ENCODE data around the gene SPARCL1. TPM values are rescaled to one million over a fixed set of nuclear protein-coding genes. Genes with fewer than 3 reads are reported as not detected.

SPARCL1 gene
- total and polyA plus RNA-seq, 9 of the 15 experiments (the other 6 are each of a cell fraction or from before 2014, with no cell fraction given), result 0.03 to 0.71 (median 0.05) TPM; not detected in 3

DNA sequence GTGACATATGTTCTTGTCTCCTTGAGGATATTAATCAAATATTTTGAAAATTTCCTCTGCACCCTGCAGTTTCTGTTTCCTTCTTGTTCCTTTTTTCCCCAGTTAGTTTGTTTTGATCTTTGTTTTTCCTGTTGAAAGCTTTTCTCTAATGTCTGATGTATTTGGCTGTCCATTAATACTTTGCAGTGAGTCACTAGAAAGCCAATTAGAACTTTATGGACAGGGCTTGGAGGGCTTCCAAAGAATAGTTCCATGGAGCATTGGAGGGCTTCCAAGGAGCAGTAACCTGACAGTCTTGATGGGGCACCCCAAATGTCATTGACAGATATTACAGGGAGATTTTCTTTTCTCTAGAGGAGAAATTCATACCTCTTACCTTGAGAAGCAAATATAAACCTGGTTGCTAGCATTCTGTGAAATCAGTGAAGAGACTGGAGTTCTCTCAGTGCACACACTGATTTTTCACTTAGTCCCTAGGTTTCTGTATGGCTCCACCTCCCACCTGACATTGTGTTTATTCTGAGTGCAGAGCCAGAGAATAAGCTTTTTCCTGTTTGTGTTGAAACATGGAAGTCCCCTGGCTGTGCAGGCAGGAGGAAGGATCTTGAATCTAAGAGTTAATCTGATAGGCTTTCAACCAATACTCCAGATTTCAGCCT, 26.5 kb downstream of the SPARCL1 start (continued):
- TF ChIP-seq SRSF1 (IDR thresholded peaks at IDR 0.05; ENCODE audit: low read depth, low read length), result no peak
- no peak for TF ChIP-seq RBM25 (IDR thresholded peaks at IDR 0.05; ENCODE audit: low read depth, low read length, severe bottlenecking)
- TF ChIP-seq DMBX1 (CRISPR knock-in tag; IDR thresholded peaks at IDR 0.05; ENCODE audit: borderline replicate concordance), result no peak
- TF ChIP-seq NFATC3 (IDR thresholded peaks at IDR 0.05), result no peak
- no peak for TF ChIP-seq SRSF3 (IDR thresholded peaks at IDR 0.05; ENCODE audit: insufficient read depth, low read length)
- no peak for TF ChIP-seq GATA2 (CRISPR knock-in tag; IDR thresholded peaks at IDR 0.05)
- TF ChIP-seq, protein P1, sequence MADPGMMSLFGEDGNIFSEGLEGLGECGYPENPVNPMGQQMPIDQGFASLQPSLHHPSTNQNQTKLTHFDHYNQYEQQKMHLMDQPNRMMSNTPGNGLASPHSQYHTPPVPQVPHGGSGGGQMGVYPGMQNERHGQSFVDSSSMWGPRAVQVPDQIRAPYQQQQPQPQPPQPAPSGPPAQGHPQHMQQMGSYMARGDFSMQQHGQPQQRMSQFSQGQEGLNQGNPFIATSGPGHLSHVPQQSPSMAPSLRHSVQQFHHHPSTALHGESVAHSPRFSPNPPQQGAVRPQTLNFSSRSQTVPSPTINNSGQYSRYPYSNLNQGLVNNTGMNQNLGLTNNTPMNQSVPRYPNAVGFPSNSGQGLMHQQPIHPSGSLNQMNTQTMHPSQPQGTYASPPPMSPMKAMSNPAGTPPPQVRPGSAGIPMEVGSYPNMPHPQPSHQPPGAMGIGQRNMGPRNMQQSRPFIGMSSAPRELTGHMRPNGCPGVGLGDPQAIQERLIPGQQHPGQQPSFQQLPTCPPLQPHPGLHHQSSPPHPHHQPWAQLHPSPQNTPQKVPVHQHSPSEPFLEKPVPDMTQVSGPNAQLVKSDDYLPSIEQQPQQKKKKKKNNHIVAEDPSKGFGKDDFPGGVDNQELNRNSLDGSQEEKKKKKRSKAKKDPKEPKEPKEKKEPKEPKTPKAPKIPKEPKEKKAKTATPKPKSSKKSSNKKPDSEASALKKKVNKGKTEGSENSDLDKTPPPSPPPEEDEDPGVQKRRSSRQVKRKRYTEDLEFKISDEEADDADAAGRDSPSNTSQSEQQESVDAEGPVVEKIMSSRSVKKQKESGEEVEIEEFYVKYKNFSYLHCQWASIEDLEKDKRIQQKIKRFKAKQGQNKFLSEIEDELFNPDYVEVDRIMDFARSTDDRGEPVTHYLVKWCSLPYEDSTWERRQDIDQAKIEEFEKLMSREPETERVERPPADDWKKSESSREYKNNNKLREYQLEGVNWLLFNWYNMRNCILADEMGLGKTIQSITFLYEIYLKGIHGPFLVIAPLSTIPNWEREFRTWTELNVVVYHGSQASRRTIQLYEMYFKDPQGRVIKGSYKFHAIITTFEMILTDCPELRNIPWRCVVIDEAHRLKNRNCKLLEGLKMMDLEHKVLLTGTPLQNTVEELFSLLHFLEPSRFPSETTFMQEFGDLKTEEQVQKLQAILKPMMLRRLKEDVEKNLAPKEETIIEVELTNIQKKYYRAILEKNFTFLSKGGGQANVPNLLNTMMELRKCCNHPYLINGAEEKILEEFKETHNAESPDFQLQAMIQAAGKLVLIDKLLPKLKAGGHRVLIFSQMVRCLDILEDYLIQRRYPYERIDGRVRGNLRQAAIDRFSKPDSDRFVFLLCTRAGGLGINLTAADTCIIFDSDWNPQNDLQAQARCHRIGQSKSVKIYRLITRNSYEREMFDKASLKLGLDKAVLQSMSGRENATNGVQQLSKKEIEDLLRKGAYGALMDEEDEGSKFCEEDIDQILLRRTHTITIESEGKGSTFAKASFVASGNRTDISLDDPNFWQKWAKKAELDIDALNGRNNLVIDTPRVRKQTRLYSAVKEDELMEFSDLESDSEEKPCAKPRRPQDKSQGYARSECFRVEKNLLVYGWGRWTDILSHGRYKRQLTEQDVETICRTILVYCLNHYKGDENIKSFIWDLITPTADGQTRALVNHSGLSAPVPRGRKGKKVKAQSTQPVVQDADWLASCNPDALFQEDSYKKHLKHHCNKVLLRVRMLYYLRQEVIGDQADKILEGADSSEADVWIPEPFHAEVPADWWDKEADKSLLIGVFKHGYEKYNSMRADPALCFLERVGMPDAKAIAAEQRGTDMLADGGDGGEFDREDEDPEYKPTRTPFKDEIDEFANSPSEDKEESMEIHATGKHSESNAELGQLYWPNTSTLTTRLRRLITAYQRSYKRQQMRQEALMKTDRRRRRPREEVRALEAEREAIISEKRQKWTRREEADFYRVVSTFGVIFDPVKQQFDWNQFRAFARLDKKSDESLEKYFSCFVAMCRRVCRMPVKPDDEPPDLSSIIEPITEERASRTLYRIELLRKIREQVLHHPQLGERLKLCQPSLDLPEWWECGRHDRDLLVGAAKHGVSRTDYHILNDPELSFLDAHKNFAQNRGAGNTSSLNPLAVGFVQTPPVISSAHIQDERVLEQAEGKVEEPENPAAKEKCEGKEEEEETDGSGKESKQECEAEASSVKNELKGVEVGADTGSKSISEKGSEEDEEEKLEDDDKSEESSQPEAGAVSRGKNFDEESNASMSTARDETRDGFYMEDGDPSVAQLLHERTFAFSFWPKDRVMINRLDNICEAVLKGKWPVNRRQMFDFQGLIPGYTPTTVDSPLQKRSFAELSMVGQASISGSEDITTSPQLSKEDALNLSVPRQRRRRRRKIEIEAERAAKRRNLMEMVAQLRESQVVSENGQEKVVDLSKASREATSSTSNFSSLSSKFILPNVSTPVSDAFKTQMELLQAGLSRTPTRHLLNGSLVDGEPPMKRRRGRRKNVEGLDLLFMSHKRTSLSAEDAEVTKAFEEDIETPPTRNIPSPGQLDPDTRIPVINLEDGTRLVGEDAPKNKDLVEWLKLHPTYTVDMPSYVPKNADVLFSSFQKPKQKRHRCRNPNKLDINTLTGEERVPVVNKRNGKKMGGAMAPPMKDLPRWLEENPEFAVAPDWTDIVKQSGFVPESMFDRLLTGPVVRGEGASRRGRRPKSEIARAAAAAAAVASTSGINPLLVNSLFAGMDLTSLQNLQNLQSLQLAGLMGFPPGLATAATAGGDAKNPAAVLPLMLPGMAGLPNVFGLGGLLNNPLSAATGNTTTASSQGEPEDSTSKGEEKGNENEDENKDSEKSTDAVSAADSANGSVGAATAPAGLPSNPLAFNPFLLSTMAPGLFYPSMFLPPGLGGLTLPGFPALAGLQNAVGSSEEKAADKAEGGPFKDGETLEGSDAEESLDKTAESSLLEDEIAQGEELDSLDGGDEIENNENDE (IDR thresholded peaks at IDR 0.05; ENCODE audit: low read depth, low read length), result no peak
- no peak for TF ChIP-seq SREBF1 (IDR thresholded peaks at IDR 0.05; ENCODE audit: borderline replicate concordance, low read depth, low read length)

Data from K562 (cell line).